LNCaP clone FGC (cell line): Measurements from ENCODE around the gene OR8B8.

Experiments
- DNase-seq: peaks from one replicate; pipeline ENCODE4 v3.0.0-alpha.2; 2011; ENCODE audit warnings: low read depth
- H3K4me3 ChIP-seq: 2 replicates; pipeline ENCODE4 v1.5.1; 2011; ENCODE audit warnings: mild to moderate bottlenecking, low read depth, low read length, control low read depth
- TF ChIP-seq, protein P1 (sequence below): IDR thresholded peaks from 2 replicates; pipeline ENCODE4 v1.5.1; 2012; ENCODE audit warnings: mild to moderate bottlenecking; ENCODE audit not compliant: control insufficient read depth, insufficient read depth; ENCODE audit errors: extremely low read depth

Gene OR8B8

DNA sequence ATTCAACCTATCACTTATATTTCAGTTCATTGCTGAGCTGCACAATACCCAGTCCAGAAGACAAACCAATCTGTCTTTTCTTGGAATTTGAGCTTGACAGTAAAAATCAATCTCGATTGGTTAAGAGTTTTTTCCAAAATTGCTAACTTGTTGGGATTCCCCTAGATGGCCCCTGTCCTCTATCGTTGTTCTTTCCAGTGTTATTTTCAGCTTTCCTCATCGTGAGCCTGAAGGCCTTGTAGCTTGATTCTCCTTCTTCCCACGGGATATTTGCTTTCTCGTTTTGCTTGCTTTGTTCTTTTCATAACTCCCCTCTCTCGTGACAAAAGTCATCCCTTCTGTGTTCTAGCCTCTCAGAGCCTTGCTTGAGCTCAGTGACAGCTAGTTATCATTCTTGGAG is 3.1 kb downstream of the OR8B8 start:
- no peak overlapping the region for H3K4me3 ChIP-seq
- no peak for DNase-seq
- TF ChIP-seq, protein P1, sequence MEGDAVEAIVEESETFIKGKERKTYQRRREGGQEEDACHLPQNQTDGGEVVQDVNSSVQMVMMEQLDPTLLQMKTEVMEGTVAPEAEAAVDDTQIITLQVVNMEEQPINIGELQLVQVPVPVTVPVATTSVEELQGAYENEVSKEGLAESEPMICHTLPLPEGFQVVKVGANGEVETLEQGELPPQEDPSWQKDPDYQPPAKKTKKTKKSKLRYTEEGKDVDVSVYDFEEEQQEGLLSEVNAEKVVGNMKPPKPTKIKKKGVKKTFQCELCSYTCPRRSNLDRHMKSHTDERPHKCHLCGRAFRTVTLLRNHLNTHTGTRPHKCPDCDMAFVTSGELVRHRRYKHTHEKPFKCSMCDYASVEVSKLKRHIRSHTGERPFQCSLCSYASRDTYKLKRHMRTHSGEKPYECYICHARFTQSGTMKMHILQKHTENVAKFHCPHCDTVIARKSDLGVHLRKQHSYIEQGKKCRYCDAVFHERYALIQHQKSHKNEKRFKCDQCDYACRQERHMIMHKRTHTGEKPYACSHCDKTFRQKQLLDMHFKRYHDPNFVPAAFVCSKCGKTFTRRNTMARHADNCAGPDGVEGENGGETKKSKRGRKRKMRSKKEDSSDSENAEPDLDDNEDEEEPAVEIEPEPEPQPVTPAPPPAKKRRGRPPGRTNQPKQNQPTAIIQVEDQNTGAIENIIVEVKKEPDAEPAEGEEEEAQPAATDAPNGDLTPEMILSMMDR: no peak

- no peak for DNase-seq
- TF ChIP-seq, protein P1: no peak
- no peak overlapping the region for H3K4me3 ChIP-seq
These were observed 4.0 kb downstream of the OR8B8 start for GRCh38 chr11:124441519-124441918.

DNA sequence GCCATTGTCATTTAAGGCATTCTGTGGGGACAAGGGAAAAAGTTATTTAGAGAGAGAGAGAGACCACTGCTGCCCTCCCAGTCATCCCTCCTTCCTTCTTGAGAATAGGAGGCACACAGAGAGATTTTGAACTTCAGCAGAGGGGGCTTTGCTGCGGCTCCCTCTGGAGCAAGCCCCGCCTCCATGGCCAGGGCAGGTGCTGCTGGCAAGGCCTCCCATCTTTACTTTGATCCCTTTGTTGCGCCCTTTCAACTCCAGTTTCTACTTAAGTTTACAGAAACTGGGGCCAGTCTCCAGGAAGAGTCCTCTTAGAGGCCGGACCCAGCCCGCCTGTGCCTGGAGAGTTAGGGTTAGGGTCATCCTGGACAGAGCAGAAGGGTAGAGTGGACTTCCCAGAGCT is 4.4 kb downstream of the OR8B8 start:
- DNase-seq: no peak
- H3K4me3 ChIP-seq: no peak overlapping the region
- TF ChIP-seq, protein P1: no peak

DNA sequence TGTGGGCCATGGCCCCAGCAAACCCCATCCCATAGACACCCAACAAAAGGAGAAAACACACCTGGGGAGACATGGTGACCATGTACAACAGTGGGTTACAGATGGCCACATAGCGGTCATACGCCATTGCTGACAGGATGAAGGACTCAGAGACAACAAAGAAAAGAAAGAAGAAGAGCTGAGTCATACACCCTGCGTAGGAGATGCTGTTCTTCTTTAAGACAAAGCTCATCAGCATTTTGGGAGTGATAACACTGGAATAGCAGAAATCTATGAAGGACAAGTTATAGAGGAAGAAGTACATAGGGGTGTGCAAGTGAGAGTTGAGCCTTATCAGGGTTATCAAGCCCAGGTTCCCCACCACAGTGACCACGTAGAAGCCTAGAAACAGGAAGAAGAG is 4.9 kb downstream of the OR8B8 start:
- TF ChIP-seq, protein P1: no peak
- DNase-seq: no peak
- H3K4me3 ChIP-seq: no peak overlapping the region

DNA sequence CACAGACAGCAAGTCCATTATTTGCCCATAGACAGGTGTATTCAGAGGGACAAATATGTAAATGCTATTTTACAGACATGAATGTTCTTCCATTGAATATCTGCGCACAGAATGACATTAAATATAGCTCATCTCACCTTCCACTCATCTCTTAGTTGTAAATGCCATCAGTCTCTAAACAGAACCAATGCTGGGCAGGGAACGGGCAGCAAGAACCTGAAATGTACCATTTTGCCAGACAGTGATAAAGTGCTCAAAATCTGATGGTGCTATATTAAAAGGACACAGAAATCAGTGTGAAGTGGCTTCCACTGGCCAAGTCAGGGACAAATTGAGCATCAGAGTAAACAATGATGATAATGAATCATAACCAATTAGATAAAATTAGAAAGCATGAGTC is 10.8 kb downstream of the OR8B8 start:
- DNase-seq: no peak
- TF ChIP-seq, protein P1: no peak
- H3K4me3 ChIP-seq: no peak overlapping the region

DNA sequence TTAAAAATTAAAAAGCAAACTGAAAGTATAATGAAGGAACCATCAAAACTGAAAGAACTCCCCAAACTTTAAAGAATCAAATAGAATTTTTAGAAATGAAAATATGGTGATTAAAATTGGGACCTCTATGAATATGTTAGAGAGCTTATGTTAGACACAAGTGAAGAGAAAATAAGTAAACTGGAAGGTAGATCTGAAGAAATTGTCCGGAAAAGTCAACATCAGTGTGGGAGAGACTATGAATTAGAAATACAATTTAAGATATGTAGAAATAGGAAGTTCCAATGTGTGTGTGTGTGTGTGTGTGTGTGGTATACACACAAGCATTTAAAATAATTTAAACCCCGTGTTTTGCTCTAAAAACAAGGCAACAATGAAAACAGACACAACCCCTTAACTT is 15.9 kb downstream of the OR8B8 start:
- TF ChIP-seq, protein P1: no peak
- no peak overlapping the region for H3K4me3 ChIP-seq
- no peak for DNase-seq

GRCh38 chr11:124424384-124424921 is 21.0 kb downstream of the OR8B8 start, which contains the start of gene OR8B4:
Gene OR8B4 (minus strand): TSS chr11:124424871. CDS start chr11:124424871, 0 bp downstream.
- TF ChIP-seq, protein P1: no peak
- H3K4me3 ChIP-seq: no peak within 1 kb of the TSS
- no peak for DNase-seq
